H1 (cell line): ENCODE results near the gene SHH. TPM values are rescaled to one million over a fixed set of nuclear protein-coding genes. Genes with fewer than 3 reads are reported as not detected.

ENCODE experiments used
- CTCF ChIA-PET: fragments of 300-600 bp; sonication (Branson Sonifier 250); formaldehyde crosslinking; loops from one replicate; lab custom pipeline; 2021; ENCODE audit not compliant: partially characterized antibody; lab: Charles Lee
- POLR2A ChIA-PET: fragments of 300-600 bp; sonication (Branson Sonifier 250); formaldehyde crosslinking; loops from one replicate; lab custom pipeline; 2021; ENCODE audit warnings: inconsistent platforms; ENCODE audit not compliant: partially characterized antibody; lab: Charles Lee
- DNase-seq, 2 experiments: peaks; one replicate each; pipeline versions ENCODE4 v3.0.0 to v3.0.0-alpha.2; 2010 to 2022; ENCODE audit warnings: low spot score in 2 of 2, low read depth in 1 of 2, mixed read lengths in 1 of 2
- FAIRE-seq: peaks from 2 replicates; lab custom pipeline; 2011; peaks lifted over from hg19 to GRCh38; lab: Jason Lieb, UNC
- H2AFZ ChIP-seq: 2 replicates; pipeline ENCODE4 v1.8.1; 2012; ENCODE audit warnings: low read length, inconsistent platforms
- H2AK5ac ChIP-seq: 2 replicates; pipeline ENCODE4 v1.6.1; 2013; ENCODE audit warnings: low read depth, low read length
- H2BK120ac ChIP-seq: replicated peaks from 2 replicates; pipeline ENCODE3; 2013; ENCODE audit warnings: low read depth, low read length, inconsistent platforms
- H2BK12ac ChIP-seq: 2 replicates; pipeline ENCODE4 v1.6.1; 2013; ENCODE audit warnings: low read depth, low read length
- H2BK15ac ChIP-seq: 2 replicates; pipeline ENCODE4 v1.6.1; 2013; ENCODE audit warnings: low read length
- H2BK20ac ChIP-seq: 2 replicates; pipeline ENCODE4 v1.6.1; 2013; ENCODE audit warnings: low read length
- H2BK5ac ChIP-seq: 2 replicates; pipeline ENCODE4 v1.6.1; 2013; ENCODE audit warnings: low read depth, low read length
- H3K14ac ChIP-seq: 2 replicates; pipeline ENCODE4 v1.6.1; 2013; ENCODE audit warnings: inconsistent platforms; ENCODE audit not compliant: insufficient read length
- H3K18ac ChIP-seq: 2 replicates; pipeline ENCODE4 v1.6.1; 2013; ENCODE audit warnings: low read length; ENCODE audit errors: extremely low read depth
- H3K23ac ChIP-seq: 2 replicates; pipeline ENCODE4 v1.6.1; 2013; ENCODE audit warnings: inconsistent platforms; ENCODE audit not compliant: insufficient read length
- H3K23me2 ChIP-seq: 2 replicates; pipeline ENCODE4 v1.6.1; 2013; ENCODE audit warnings: low read depth, low read length
- H3K27ac ChIP-seq: 2 replicates; pipeline ENCODE4 v1.6.1; 2011; ENCODE audit warnings: low read depth, low read length, inconsistent platforms
- H3K27me3 ChIP-seq, 4 experiments: replicated peaks in 1 of 4; 1 replicate in 1 of 4; 2 replicates in 3 of 4; pipeline versions ENCODE4 v1.6.1 to v1.8.1; 2011 to 2013; ENCODE audit warnings: low read length in 3 of 4, mild to moderate bottlenecking in 3 of 4, inconsistent platforms in 2 of 4, mixed read lengths in 2 of 4, moderate library complexity in 1 of 4; ENCODE audit not compliant: control insufficient read depth in 3 of 4, insufficient read depth in 3 of 4; ENCODE audit errors: extremely low read depth in 1 of 4
- H3K36me3 ChIP-seq, 4 experiments: 2 replicates each; pipeline versions ENCODE4 v1.6.1 to v1.8.1; 2011 to 2013; ENCODE audit warnings: mild to moderate bottlenecking in 4 of 4, low read length in 3 of 4, moderate library complexity in 2 of 4, control low read depth in 1 of 4, inconsistent platforms in 1 of 4; ENCODE audit not compliant: insufficient read depth in 4 of 4, control insufficient read depth in 2 of 4
- H3K4ac ChIP-seq: replicated peaks from 2 replicates; pipeline ENCODE3; 2013; ENCODE audit warnings: low read length, low read depth, mixed read lengths, inconsistent platforms; ENCODE audit not compliant: insufficient read length
- H3K4me1 ChIP-seq, 4 experiments: replicated peaks in 1 of 4; 1 replicate in 1 of 4; 2 replicates in 3 of 4; pipeline versions ENCODE4 v1.6.1 to v1.8.1; 2011 to 2013; ENCODE audit warnings: low read length in 3 of 4, inconsistent platforms in 2 of 4, mixed read lengths in 1 of 4; ENCODE audit not compliant: insufficient read depth in 4 of 4, control insufficient read depth in 3 of 4
- H3K4me2 ChIP-seq, 2 experiments: 2 replicates each; pipeline versions ENCODE4 v1.6.1 to v1.8.1; 2011 to 2013; ENCODE audit warnings: low read depth in 2 of 2, low read length in 2 of 2, control low read depth in 1 of 2, inconsistent platforms in 1 of 2, mild to moderate bottlenecking in 1 of 2; ENCODE audit not compliant: insufficient read depth in 1 of 2
- H3K4me3 ChIP-seq, 4 experiments: fragments of 200-600, 300-600 bp in 1 of 4; sonication (generic), shearing (Covaris generic), sonication (Bioruptor Twin) in 1 of 4; 2 replicates each; pipeline versions ENCODE4 v1.5.1 to v1.8.1; 2011 to 2016; ENCODE audit warnings: low read length in 4 of 4, low read depth in 3 of 4, control low read depth in 2 of 4, inconsistent platforms in 2 of 4, mild to moderate bottlenecking in 2 of 4, mixed read lengths in 1 of 4, moderate library complexity in 1 of 4; ENCODE audit not compliant: insufficient read depth in 2 of 4; ENCODE audit errors: extremely low read depth in 1 of 4
- H3K56ac ChIP-seq: replicated peaks from 2 replicates; pipeline ENCODE3; 2013; ENCODE audit warnings: low read depth, mild to moderate bottlenecking, mixed read lengths, low read length, inconsistent platforms; ENCODE audit not compliant: insufficient read length
- H3K79me1 ChIP-seq: 2 replicates; pipeline ENCODE4 v1.6.1; 2013; ENCODE audit warnings: low read depth, low read length, control low read depth
- H3K79me2 ChIP-seq, 2 experiments: 2 replicates each; pipeline versions ENCODE4 v1.6.1 to v1.8.1; 2012 to 2013; ENCODE audit warnings: low read length in 2 of 2, mild to moderate bottlenecking in 2 of 2, inconsistent platforms in 1 of 2; ENCODE audit not compliant: insufficient read depth in 2 of 2, control insufficient read depth in 1 of 2
- H3K9ac ChIP-seq, 4 experiments: replicated peaks in 1 of 4; 1 replicate in 1 of 4; 2 replicates in 3 of 4; pipeline versions ENCODE4 v1.6.1 to v1.8.1; 2011 to 2013; ENCODE audit warnings: low read depth in 3 of 4, low read length in 3 of 4, control low read depth in 2 of 4, mild to moderate bottlenecking in 2 of 4, moderate library complexity in 2 of 4, inconsistent platforms in 1 of 4; ENCODE audit errors: extremely low read depth in 1 of 4
- H3K9me3 ChIP-seq, 2 experiments: 2 replicates each; pipeline versions ENCODE4 v1.6.1 to v1.8.1; 2012 to 2013; ENCODE audit warnings: mild to moderate bottlenecking in 2 of 2, moderate library complexity in 2 of 2, control low read depth in 1 of 2, inconsistent platforms in 1 of 2, low read depth in 1 of 2, low read length in 1 of 2, mixed read lengths in 1 of 2; ENCODE audit not compliant: insufficient read depth in 2 of 2
- H4K20me1 ChIP-seq, 2 experiments: replicated peaks in 1 of 2; 2 replicates each; pipeline versions ENCODE3 to v1.8.1; 2011 to 2013; ENCODE audit warnings: inconsistent platforms in 2 of 2, low read length in 2 of 2, mild to moderate bottlenecking in 1 of 2; ENCODE audit not compliant: insufficient read depth in 2 of 2, control insufficient read depth in 1 of 2
- H4K5ac ChIP-seq: 2 replicates; pipeline ENCODE4 v1.6.1; 2013; ENCODE audit warnings: low read length, low read depth, mixed read lengths, inconsistent platforms; ENCODE audit not compliant: insufficient read length
- H4K8ac ChIP-seq: 2 replicates; pipeline ENCODE4 v1.8.0; 2013; ENCODE audit warnings: mild to moderate bottlenecking, moderate library complexity, low read length, inconsistent platforms; ENCODE audit not compliant: insufficient read depth; ENCODE audit errors: extremely low read depth
- H4K91ac ChIP-seq: replicated peaks from 2 replicates; pipeline ENCODE3; 2013; ENCODE audit warnings: low read length, mixed read lengths, inconsistent platforms; ENCODE audit not compliant: insufficient read length
- CBX5 ChIP-seq: fragments of 300-800, 300-1000 bp; sonication (generic); IDR thresholded peaks from 2 replicates; pipeline ENCODE4 v1.7.1; 2016; ENCODE audit warnings: antibody characterized with exemption, low read length, low read depth
- CHD1 ChIP-seq: IDR thresholded peaks from 2 replicates; pipeline ENCODE4 v1.6.1; 2012; ENCODE audit warnings: low read depth, low read length, improper control_type of control experiment
- CHD2 ChIP-seq: IDR thresholded peaks from 2 replicates; pipeline ENCODE4 v1.6.1; 2012; ENCODE audit warnings: low read length, improper control_type of control experiment
- EGR1 ChIP-seq: IDR thresholded peaks from 2 replicates; pipeline ENCODE4 v1.6.1; 2011; ENCODE audit warnings: low read depth, low read length, borderline replicate concordance
- JUN ChIP-seq: IDR thresholded peaks from 2 replicates; pipeline ENCODE4 v1.6.1; 2011; ENCODE audit warnings: low read depth, mild to moderate bottlenecking, improper control_type of control experiment, low read length
- POU5F1 ChIP-seq: IDR thresholded peaks from 2 replicates; pipeline ENCODE4 v1.6.1; 2011; ENCODE audit warnings: low read depth, mild to moderate bottlenecking, low read length, moderate library complexity
- RFX5 ChIP-seq: IDR thresholded peaks from 2 replicates; pipeline ENCODE4 v1.6.1; 2011; ENCODE audit warnings: low read depth, low read length, improper control_type of control experiment, borderline replicate concordance
- SIN3A ChIP-seq, 2 experiments: IDR thresholded peaks in 1 of 2; conservative IDR thresholded peaks in 1 of 2; 2 replicates each; pipeline ENCODE4 v1.6.1; 2011 to 2012; ENCODE audit warnings: low read length in 2 of 2, improper control_type of control experiment in 1 of 2, low read depth in 1 of 2, mild to moderate bottlenecking in 1 of 2
- YY1 ChIP-seq: IDR thresholded peaks from 2 replicates; pipeline ENCODE4 v1.6.1; 2011; ENCODE audit warnings: low read depth, mild to moderate bottlenecking, low read length
- WGBS, 2 experiments: shearing (Covaris generic) in 1 of 2; methylation state at CpG; one replicate each; pipeline versions ENCODE4 v1.1.6 to v1.1.7; 2013 to 2015; ENCODE audit warnings: low lambda C conversion rate in 2 of 2, mixed read lengths in 2 of 2, inconsistent platforms in 1 of 2, low coverage in 1 of 2, missing lambda C conversion rate in 1 of 2; ENCODE audit not compliant: insufficient replicate concordance in 2 of 2, insufficient coverage in 1 of 2, insufficient read length in 1 of 2; ENCODE audit errors: extremely low coverage in 1 of 2, missing lambda C conversion rate in 1 of 2; 5-methylcytosine and 5-hydroxymethylcytosine counted together
- polyA plus RNA-seq, 7 experiments: library from polyadenylated mRNA; depleted of rRNA in 3 of 7; stranded (reverse) in 5 of 7; unstranded in 2 of 7; fragments of >200 nt in 5 of 7; fragments of 200-250 nt in 2 of 7; gene quantifications; 1 replicate in 5 of 7; 2 replicates in 1 of 7; 4 replicates in 1 of 7; pipeline versions ENCODE4 v1.2.1 to v1.2.3, GENCODE V29; 2011 to 2013; ENCODE audit warnings: missing spikeins in 2 of 7, mixed read lengths in 2 of 7
- total RNA-seq: library from RNA; stranded (reverse); fragmentation: NEBNext Ultra II Directional; extraction: Animal tissue kit (Norgen Biotek cat#: 25700); gene quantifications from 2 replicates; pipeline ENCODE4 v1.2.1, GENCODE V29; 2021

The SHH gene
- total and polyA plus RNA-seq, 2 of the 8 experiments (the other 6 are each of a cell fraction or from before 2014, with no cell fraction given), result not detected

- Histone ChIP-seq H3K9ac (no peak overlapping the region), H2BK12ac (no peak overlapping the region), H2BK15ac (no peak overlapping the region), H3K9me3 (peaks cover 0 to 6% of the 10 kb centered on the region in 2 experiments; a peak in 1 of 4 replicates), H3K27ac (no peak overlapping the region), H3K23me2 (peaks cover 2% of the 10 kb centered on the region; the same call in 1 of the 2 replicates), H2AFZ (peak overlapping the region; percentile 78; the same call in 1 of the 2 replicates), H2AK5ac (no peak overlapping the region), H3K4me1 (peaks cover 0 to 29% (median 14%) of the 10 kb centered on the region in 4 experiments; a peak in 6 of 7 replicates), H3K79me1 (no peaks in the 10 kb centered on the region), H3K18ac (no peak overlapping the region), H3K4ac (no peak overlapping the region), H4K91ac (no peak overlapping the region), H3K27me3 (peaks cover 41 to 55% (median 46%) of the 10 kb centered on the region in 4 experiments), H3K23ac (no peak overlapping the region), H3K4me2 (no peak overlapping the region; a peak in 1 of 4 replicates), H3K56ac (no peak overlapping the region), H3K14ac (no peak overlapping the region), H4K8ac (no peak overlapping the region; the same call in 1 of the 2 replicates), H2BK5ac (no peak overlapping the region), H2BK20ac (no peak overlapping the region), H3K36me3 (no peaks in the 10 kb centered on the region), H3K4me3 (0 out of 8 replicates have a peak overlapping the region, but pooled peaks of 1 of the 4 experiments have one; percentile 22), H4K5ac (no peak overlapping the region), H3K79me2 (no peaks in the 10 kb centered on the region), H2BK120ac (no peak overlapping the region), H4K20me1 (peaks cover 10 to 20% of the 10 kb centered on the region in 2 experiments)
- no peak for FAIRE-seq
- CTCF ChIA-PET, result interaction anchor here (0.6 to 1.6 kb wide), 13 partner anchors 19 to 1482 kb away, joined by 3 to 5 read pairs (median 3); no protein-coding TSS in a partner anchor
- WGBS, 2 experiments, result 37% methylated on average over 18 of the region's 20 CpGs; no CpG with 5 or more reads in 1 of the 2 experiments
- POLR2A ChIA-PET, result no interaction called here
- DNase-seq, result peak in 1 of 2 experiments; percentile 96
- TF ChIP-seq CBX5, result no peak
- TF ChIP-seq RFX5, result no peak
- no peak for TF ChIP-seq CHD1
- TF ChIP-seq EGR1, result no peak
- no peak for TF ChIP-seq SIN3A (conservative IDR thresholded peaks at IDR 0.05 in 1 of 2, IDR thresholded peaks at IDR 0.05 in 1 of 2; ENCODE audit: low read depth in 1 of 2, low read length in 2 of 2)
- no peak for TF ChIP-seq JUN
- no peak for TF ChIP-seq CHD2
- no peak for TF ChIP-seq POU5F1
- no peak for TF ChIP-seq YY1
Measured at GRCh38 chr7:155815332-155816191, 3.3 kb upstream of the SHH start.
